ENCODE results near the gene TNFAIP3.

- TF ChIP-seq, protein P1, sequence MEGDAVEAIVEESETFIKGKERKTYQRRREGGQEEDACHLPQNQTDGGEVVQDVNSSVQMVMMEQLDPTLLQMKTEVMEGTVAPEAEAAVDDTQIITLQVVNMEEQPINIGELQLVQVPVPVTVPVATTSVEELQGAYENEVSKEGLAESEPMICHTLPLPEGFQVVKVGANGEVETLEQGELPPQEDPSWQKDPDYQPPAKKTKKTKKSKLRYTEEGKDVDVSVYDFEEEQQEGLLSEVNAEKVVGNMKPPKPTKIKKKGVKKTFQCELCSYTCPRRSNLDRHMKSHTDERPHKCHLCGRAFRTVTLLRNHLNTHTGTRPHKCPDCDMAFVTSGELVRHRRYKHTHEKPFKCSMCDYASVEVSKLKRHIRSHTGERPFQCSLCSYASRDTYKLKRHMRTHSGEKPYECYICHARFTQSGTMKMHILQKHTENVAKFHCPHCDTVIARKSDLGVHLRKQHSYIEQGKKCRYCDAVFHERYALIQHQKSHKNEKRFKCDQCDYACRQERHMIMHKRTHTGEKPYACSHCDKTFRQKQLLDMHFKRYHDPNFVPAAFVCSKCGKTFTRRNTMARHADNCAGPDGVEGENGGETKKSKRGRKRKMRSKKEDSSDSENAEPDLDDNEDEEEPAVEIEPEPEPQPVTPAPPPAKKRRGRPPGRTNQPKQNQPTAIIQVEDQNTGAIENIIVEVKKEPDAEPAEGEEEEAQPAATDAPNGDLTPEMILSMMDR (IDR thresholded peaks at IDR 0.05; ENCODE audit: low read depth, low read length), result no peak
- TF ChIP-seq POLR2A (IDR thresholded peaks at IDR 0.05; ENCODE audit: extremely low read depth, insufficient read length) (no peak), MAX (IDR thresholded peaks at IDR 0.05; ENCODE audit: low read depth, low read length) (no peak), MYC (IDR thresholded peaks at IDR 0.05; ENCODE audit: low read depth, low read length) (no peak)
Observed at GRCh38 chr6:137879299-137879698, 12.2 kb downstream of the TNFAIP3 start.

Data from NB4 (cell line).